PC-3 (cell line): Measurements from ENCODE around the gene DDX10. TPM values are rescaled to one million over a fixed set of nuclear protein-coding genes. Genes with fewer than 3 reads are reported as not detected.

Source experiments
- ATAC-seq: fragments of 200-7000 bp; cut with Tn5 transposase; 2 replicates; pipeline ENCODE4 v1.9.1; 2020; ENCODE audit warnings: mild to moderate bottlenecking, moderate library complexity
- BruUV-seq: library from RNA; stranded (reverse); fragments of 400-500 nt; replicated peaks from 2 replicates; lab custom pipeline; 2021; lab: Mats Ljungman, UMichigan
- CTCF ChIA-PET: fragments of 300-600 bp; sonication (Branson Sonifier 250); formaldehyde crosslinking; loops from one replicate; lab custom pipeline; 2022; ENCODE audit warnings: antibody characterized with exemption; lab: Charles Lee
- POLR2A ChIA-PET: fragments of 300-600 bp; sonication (Branson Sonifier 250); formaldehyde crosslinking; loops from one replicate; lab custom pipeline; 2022; ENCODE audit warnings: antibody characterized with exemption; ENCODE audit not compliant: unreplicated experiment; lab: Charles Lee
- DNase-seq: peaks from one replicate; pipeline ENCODE4 v3.0.0-alpha.2; 2015
- H2AFZ ChIP-seq: fragments of 300-600 bp; sonication (generic); 2 replicates; pipeline ENCODE4 v1.6.0; 2016; ENCODE audit warnings: antibody characterized with exemption, low read length
- H3F3A ChIP-seq: fragments of 300-600 bp; sonication (generic); one replicate; pipeline ENCODE4 v1.6.0; 2017; ENCODE audit warnings: antibody characterized with exemption, low read length, control low read depth, mild to moderate bottlenecking; ENCODE audit not compliant: unreplicated experiment
- H3K27ac ChIP-seq: fragments of 300-600 bp; sonication (generic); 2 replicates; pipeline ENCODE4 v1.5.1; 2016; ENCODE audit warnings: mild to moderate bottlenecking, low read length
- H3K27me3 ChIP-seq: fragments of 300-600 bp; sonication (generic); 2 replicates; pipeline ENCODE4 v1.6.1; 2016; ENCODE audit warnings: low read length, mixed read lengths
- H3K36me3 ChIP-seq: fragments of 300-600 bp; sonication (generic); 2 replicates; pipeline ENCODE4 v1.6.1; 2016; ENCODE audit warnings: low read depth, mixed run types, low read length, mixed read lengths
- H3K4me1 ChIP-seq: fragments of 300-600 bp; sonication (generic); 2 replicates; pipeline ENCODE4 v1.5.1; 2016; ENCODE audit warnings: low read length; ENCODE audit not compliant: insufficient read depth
- H3K4me2 ChIP-seq: fragments of 300-600 bp; sonication (generic); 2 replicates; pipeline ENCODE4 v1.6.0; 2016; ENCODE audit warnings: low read length
- H3K4me3 ChIP-seq: fragments of 300-600 bp; sonication (generic); 2 replicates; pipeline ENCODE4 v1.5.1; 2016; ENCODE audit warnings: mild to moderate bottlenecking, low read length, mixed read lengths
- H3K79me2 ChIP-seq: fragments of 300-600 bp; sonication (generic); 2 replicates; pipeline ENCODE4 v1.6.1; 2017; ENCODE audit warnings: low read length, mixed read lengths
- H3K9ac ChIP-seq: fragments of 300-600 bp; sonication (generic); 2 replicates; pipeline ENCODE4 v1.6.0; 2016; ENCODE audit warnings: mild to moderate bottlenecking, low read length
- H3K9me2 ChIP-seq: fragments of 300-600 bp; sonication (generic); replicated peaks from 2 replicates; pipeline ENCODE4 v1.6.1; 2016; ENCODE audit warnings: mixed run types, low read length, mixed read lengths
- H3K9me3 ChIP-seq: fragments of 300-600 bp; sonication (generic); 2 replicates; pipeline ENCODE4 v1.6.1; 2016; ENCODE audit warnings: low read length, mixed read lengths
- H4K20me1 ChIP-seq: fragments of 300-600 bp; sonication (generic); 2 replicates; pipeline ENCODE4 v1.6.1; 2016; ENCODE audit warnings: low read length, mixed read lengths
- EZH2 ChIP-seq: fragments of 300-600 bp; sonication (generic); IDR thresholded peaks from one replicate; pipeline ENCODE4 v1.6.1; 2017; ENCODE audit warnings: antibody characterized with exemption, mild to moderate bottlenecking, low read length; ENCODE audit not compliant: unreplicated experiment
- EZH2phosphoT487 ChIP-seq: fragments of 300-600 bp; sonication (generic); IDR thresholded peaks from 2 replicates; pipeline ENCODE4 v1.6.1; 2018; ENCODE audit warnings: mild to moderate bottlenecking, antibody characterized with exemption, low read length, borderline replicate concordance
- intact Hi-C: fragments of 100-400 bp; cut with micrococcal nuclease; formaldehyde crosslinking; loops from 2 replicates; pipeline ENCODE4 v1.9.0; 2023
- total RNA-seq: library from RNA; depleted of rRNA; stranded (reverse); fragments of >200 nt; gene quantifications from 2 replicates; pipeline ENCODE4 v1.2.3, GENCODE V29; 2014
- TF ChIP-seq, protein P1 (sequence below): fragments of 300-600 bp; sonication (generic); conservative IDR thresholded peaks from 2 replicates; pipeline ENCODE4 v1.5.1; 2017; ENCODE audit warnings: antibody characterized with exemption, low read depth, mild to moderate bottlenecking, low read length

Gene DDX10
- total RNA-seq, 1 experiment from 2014 or later = 55.2 TPM

DNA sequence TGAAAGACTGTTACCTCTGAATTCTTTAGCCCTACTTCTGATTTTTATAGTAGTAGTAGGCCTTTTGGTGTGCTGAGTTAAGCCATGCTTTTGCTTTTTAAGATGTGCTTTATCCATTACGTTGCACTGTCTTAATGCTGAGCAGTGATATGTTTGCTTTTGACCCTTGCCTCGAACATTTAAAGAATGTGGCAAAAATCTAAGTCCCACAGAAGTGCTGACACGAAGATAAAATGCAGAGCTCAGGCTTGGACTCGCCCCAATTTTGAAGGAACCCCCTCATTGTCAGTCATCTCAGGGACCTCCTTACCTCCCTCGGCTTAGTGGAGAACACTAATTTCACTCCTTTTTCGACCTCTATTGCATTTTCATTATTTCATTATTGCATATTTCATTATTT is 272.9 kb downstream of the DDX10 start:
- Histone ChIP-seq H3K36me3 (0 out of 2 replicates have a peak, but pooled peaks cover 2% of the 10 kb centered on the region), H3K27me3 (no peaks in the 10 kb centered on the region), H3K27ac (no peak overlapping the region), H3K79me2 (no peaks in the 10 kb centered on the region), H3K4me2 (no peak overlapping the region), H3K4me1 (peaks cover 2% of the 10 kb centered on the region; the same call in 1 of the 2 replicates), H3K9me2 (no peaks in the 10 kb centered on the region), H4K20me1 (no peaks in the 10 kb centered on the region), H3F3A (no peaks in the 10 kb centered on the region), H3K4me3 (no peak overlapping the region), H3K9ac (no peak overlapping the region), H2AFZ (no peak overlapping the region), H3K9me3 (no peaks in the 10 kb centered on the region)
- TF ChIP-seq, protein P1, sequence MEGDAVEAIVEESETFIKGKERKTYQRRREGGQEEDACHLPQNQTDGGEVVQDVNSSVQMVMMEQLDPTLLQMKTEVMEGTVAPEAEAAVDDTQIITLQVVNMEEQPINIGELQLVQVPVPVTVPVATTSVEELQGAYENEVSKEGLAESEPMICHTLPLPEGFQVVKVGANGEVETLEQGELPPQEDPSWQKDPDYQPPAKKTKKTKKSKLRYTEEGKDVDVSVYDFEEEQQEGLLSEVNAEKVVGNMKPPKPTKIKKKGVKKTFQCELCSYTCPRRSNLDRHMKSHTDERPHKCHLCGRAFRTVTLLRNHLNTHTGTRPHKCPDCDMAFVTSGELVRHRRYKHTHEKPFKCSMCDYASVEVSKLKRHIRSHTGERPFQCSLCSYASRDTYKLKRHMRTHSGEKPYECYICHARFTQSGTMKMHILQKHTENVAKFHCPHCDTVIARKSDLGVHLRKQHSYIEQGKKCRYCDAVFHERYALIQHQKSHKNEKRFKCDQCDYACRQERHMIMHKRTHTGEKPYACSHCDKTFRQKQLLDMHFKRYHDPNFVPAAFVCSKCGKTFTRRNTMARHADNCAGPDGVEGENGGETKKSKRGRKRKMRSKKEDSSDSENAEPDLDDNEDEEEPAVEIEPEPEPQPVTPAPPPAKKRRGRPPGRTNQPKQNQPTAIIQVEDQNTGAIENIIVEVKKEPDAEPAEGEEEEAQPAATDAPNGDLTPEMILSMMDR = no peak
- no peak for TF ChIP-seq EZH2phosphoT487
- TF ChIP-seq EZH2 = no peak
- BruUV-seq = no TSS peak
- CTCF ChIA-PET = no interaction called here
- POLR2A ChIA-PET = no interaction called here
- ATAC-seq (no peak), DNase-seq (no peak)
- intact Hi-C loops = no loop called here

GRCh38 chr11:108938604-108939003 is 273.7 kb downstream of the DDX10 start:
- H3K36me3 ChIP-seq = no peaks in the 10 kb centered on the region
- H3K4me3 ChIP-seq = no peak overlapping the region
- ChIA-PET CTCF (no interaction called here), POLR2A (no interaction called here)
- intact Hi-C loops = no loop called here
- no peaks in the 10 kb centered on the region for H3K9me2 ChIP-seq
- no TSS peak for BruUV-seq
- H3K27me3 ChIP-seq = no peaks in the 10 kb centered on the region
- H3K4me1 ChIP-seq = no peaks in the 10 kb centered on the region
- no peak overlapping the region for H3K27ac ChIP-seq
- no peaks in the 10 kb centered on the region for H3K79me2 ChIP-seq
- H4K20me1 ChIP-seq = no peaks in the 10 kb centered on the region
- H3K9me3 ChIP-seq = no peaks in the 10 kb centered on the region
- no peak overlapping the region for H2AFZ ChIP-seq
- no peak overlapping the region for H3K9ac ChIP-seq
- no peak for ATAC-seq
- no peak overlapping the region for H3K4me2 ChIP-seq
- TF ChIP-seq, protein P1 = 0 out of 2 replicates have a peak, but pooled peaks have one; percentile 12
- TF ChIP-seq EZH2 (no peak), EZH2phosphoT487 (no peak)
- no peak for DNase-seq
- H3F3A ChIP-seq = no peaks in the 10 kb centered on the region

DNA sequence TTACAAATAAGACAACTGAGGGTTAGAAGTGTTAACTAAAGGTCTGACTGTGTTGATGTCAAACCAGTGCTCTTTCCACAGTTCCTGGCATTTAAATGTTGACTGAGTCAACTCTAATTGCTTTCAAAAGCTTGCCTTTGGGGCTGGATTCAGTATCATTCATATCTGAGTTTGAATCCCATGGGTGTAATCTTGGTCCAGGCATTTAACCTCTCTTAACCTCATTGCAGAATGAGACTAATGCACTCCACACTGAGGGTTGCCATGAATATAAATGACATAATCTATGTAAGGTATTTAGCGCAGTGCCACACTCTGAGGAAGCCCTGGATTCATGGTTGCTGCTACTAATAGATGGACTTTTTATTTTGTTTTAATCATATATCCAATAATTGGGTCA is 274.3 kb downstream of the DDX10 start:
- H3F3A ChIP-seq = no peaks in the 10 kb centered on the region
- no peaks in the 10 kb centered on the region for H3K27me3 ChIP-seq
- no peak for TF ChIP-seq EZH2phosphoT487
- TF ChIP-seq, protein P1 = no peak
- no peaks in the 10 kb centered on the region for H3K9me3 ChIP-seq
- no peaks in the 10 kb centered on the region for H3K9me2 ChIP-seq
- H3K9ac ChIP-seq = no peak overlapping the region
- DNase-seq = no peak
- H4K20me1 ChIP-seq = no peaks in the 10 kb centered on the region
- no peak for ATAC-seq
- intact Hi-C loops = no loop called here
- POLR2A ChIA-PET = no interaction called here
- no peak overlapping the region for H2AFZ ChIP-seq
- no peak overlapping the region for H3K4me3 ChIP-seq
- H3K4me1 ChIP-seq = no peaks in the 10 kb centered on the region
- no peak overlapping the region for H3K4me2 ChIP-seq
- H3K36me3 ChIP-seq = no peaks in the 10 kb centered on the region
- CTCF ChIA-PET = no interaction called here
- no peak overlapping the region for H3K27ac ChIP-seq
- BruUV-seq = no TSS peak
- no peaks in the 10 kb centered on the region for H3K79me2 ChIP-seq
